ENCODE data around the gene UCN3. TPM values are rescaled to one million over a fixed set of nuclear protein-coding genes. Genes with fewer than 3 reads are reported as not detected.

Gene UCN3
- total and polyA plus RNA-seq, 9 of the 15 experiments (the other 6 are each of a cell fraction or from before 2014, with no cell fraction given) = not detected

GRCh38 chr10:5334196-5334880 is 30.4 kb upstream of the UCN3 start:
- H2AFZ ChIP-seq (ENCODE audit: low read depth, low read length) = no peak overlapping the region
- ATAC-seq = no peak

More at GRCh38 chr10:5334196-5334880, 30.4 kb upstream of the UCN3 start:
- BruUV-seq (replicated peaks) = no TSS peak
- ChIA-PET POLR2A (interaction anchor here (0.6 to 1.3 kb wide), 2 partner anchors 519 to 1512 kb away, joined by 3 to 7 read pairs; no protein-coding TSS in a partner anchor), CTCF (ENCODE audit: low intra/inter-chr PET ratio) (no interaction called here)
- H3K36me3 ChIP-seq (ENCODE audit: control insufficient read depth, insufficient read depth, low read length) = no peaks in the 10 kb centered on the region
- no peaks in the 10 kb centered on the region; the same call in 1 of the 2 replicates for H3K9me3 ChIP-seq (replicated peaks; ENCODE audit: control insufficient read depth, insufficient read depth, low read depth, low read length)
- FAIRE-seq (no peak), DNase-seq (ENCODE audit: extremely low read depth in 1 of 4, low spot score in 3 of 4) (no peak)
- no peaks in the 10 kb centered on the region for H3K9me1 ChIP-seq (ENCODE audit: control insufficient read depth, insufficient read depth, low read length)
- no peak overlapping the region for H3K4me3 ChIP-seq
- H3K9ac ChIP-seq (ENCODE audit: insufficient read depth in 1 of 2, low read depth in 2 of 2, low read length in 2 of 2) = no peak overlapping the region
- no peaks in the 10 kb centered on the region for H3K79me2 ChIP-seq (ENCODE audit: control insufficient read depth, insufficient read depth, low read length)
- 2% methylated on average over 5 of the region's 5 CpGs for WGBS (ENCODE audit: insufficient coverage, low coverage, missing lambda C conversion rate)
- intact Hi-C loops (cut with micrococcal nuclease) (no loop called here), in situ Hi-C loops (cut with MboI) (no loop called here)
- no peak overlapping the region for H3K4me2 ChIP-seq (ENCODE audit: insufficient read depth, low read length)
- peaks cover 0 to 8% of the 10 kb centered on the region in 2 experiments; a peak in 2 of 5 replicates for H3K27me3 ChIP-seq (ENCODE audit: control insufficient read depth in 2 of 2, insufficient read depth in 2 of 2, low read length in 2 of 2)
- peaks cover 0 to 2% of the 10 kb centered on the region in 2 experiments; a peak in 2 of 5 replicates for H3K4me1 ChIP-seq (replicated peaks in 1 of 2; ENCODE audit: control insufficient read depth in 2 of 2, insufficient read depth in 2 of 2, low read length in 2 of 2)
- no peak overlapping the region for H3K27ac ChIP-seq (ENCODE audit: extremely low read depth, low read depth, low read length)
- H4K20me1 ChIP-seq (replicated peaks; ENCODE audit: control insufficient read depth, insufficient read depth, low read length) = no peaks in the 10 kb centered on the region
- no peak for TF ChIP-seq ZNF785 (CRISPR knock-in tag; IDR thresholded peaks at IDR 0.05)
- TF ChIP-seq GTF2E2 (tag; IDR thresholded peaks at IDR 0.05) = no peak
- no peak for TF ChIP-seq ZNF121 (CRISPR knock-in tag; conservative IDR thresholded peaks at IDR 0.05)
- TF ChIP-seq BCOR (IDR thresholded peaks at IDR 0.05) = no peak
- TF ChIP-seq CCNT2 (IDR thresholded peaks at IDR 0.05; ENCODE audit: borderline replicate concordance, extremely low read depth, insufficient read length, low read depth, low read length) = no peak
- no peak for TF ChIP-seq BDP1 (IDR thresholded peaks at IDR 0.05; ENCODE audit: insufficient read depth, insufficient read length)
- TF ChIP-seq KLF16 (IDR thresholded peaks at IDR 0.05) = no peak
- TF ChIP-seq ZNF133 (CRISPR knock-in tag; IDR thresholded peaks at IDR 0.05) = no peak
- no peak for TF ChIP-seq KHSRP (IDR thresholded peaks at IDR 0.05)
- TF ChIP-seq HMGXB4 (CRISPR knock-in tag; IDR thresholded peaks at IDR 0.05) = no peak
- no peak for TF ChIP-seq JUND (IDR thresholded peaks at IDR 0.05; ENCODE audit: borderline replicate concordance, low read depth, low read length)
- TF ChIP-seq JUND (tag; IDR thresholded peaks at IDR 0.05; ENCODE audit: borderline replicate concordance, low read depth, low read length) = no peak
- TF ChIP-seq CREB3 (tag; conservative IDR thresholded peaks at IDR 0.05; ENCODE audit: low read depth) = no peak
- TF ChIP-seq, protein P1, sequence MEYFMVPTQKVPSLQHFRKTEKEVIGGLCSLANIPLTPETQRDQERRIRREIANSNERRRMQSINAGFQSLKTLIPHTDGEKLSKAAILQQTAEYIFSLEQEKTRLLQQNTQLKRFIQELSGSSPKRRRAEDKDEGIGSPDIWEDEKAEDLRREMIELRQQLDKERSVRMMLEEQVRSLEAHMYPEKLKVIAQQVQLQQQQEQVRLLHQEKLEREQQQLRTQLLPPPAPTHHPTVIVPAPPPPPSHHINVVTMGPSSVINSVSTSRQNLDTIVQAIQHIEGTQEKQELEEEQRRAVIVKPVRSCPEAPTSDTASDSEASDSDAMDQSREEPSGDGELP (CRISPR knock-in tag; IDR thresholded peaks at IDR 0.05; ENCODE audit: borderline replicate concordance) = no peak
